ENCODE data around the gene PRKAA2.

PRKAA2 gene

DNA sequence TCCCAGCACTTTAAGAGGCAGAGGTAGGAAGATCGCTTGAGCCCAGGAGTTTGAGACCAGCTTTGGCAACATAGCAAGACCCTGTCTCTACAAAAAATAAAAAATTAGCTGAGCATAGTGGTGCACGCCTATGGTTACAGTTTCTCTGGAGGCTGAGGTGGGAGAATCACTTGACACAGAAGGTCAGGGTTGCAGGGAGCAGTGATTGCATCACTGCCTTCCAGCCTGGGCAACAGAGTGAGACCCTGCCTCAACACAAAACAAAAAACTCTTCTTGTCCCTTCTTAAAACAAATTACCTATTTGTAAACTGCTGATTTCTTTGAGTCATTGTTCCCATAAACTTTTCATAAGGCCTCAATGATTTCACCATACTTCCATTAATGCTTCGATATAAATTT is 18.7 kb downstream of the PRKAA2 start:
- Histone ChIP-seq H3K9ac (ENCODE audit: insufficient read length) (no peak overlapping the region), H3K9me3 (ENCODE audit: low read depth, low read length) (no peaks in the 10 kb centered on the region), H3K36me3 (ENCODE audit: insufficient read depth, low read length) (no peaks in the 10 kb centered on the region), H3K4me3 (no peak overlapping the region), H3K27ac (no peak overlapping the region)
- DNase-seq (ENCODE audit: low read depth, low spot score), result no peak
- TF ChIP-seq EZH2 (IDR thresholded peaks at IDR 0.05) (no peak), FOXP2 (optimal IDR thresholded peaks at IDR 0.05; ENCODE audit: control extremely low read depth, extremely low read length, insufficient read depth) (no peak), POLR2AphosphoS5 (IDR thresholded peaks at IDR 0.05; ENCODE audit: borderline replicate concordance, low read depth, low read length) (no peak)

GRCh38 chr1:56665384-56665783 is 20.3 kb downstream of the PRKAA2 start:
- Histone ChIP-seq H3K9me3 (ENCODE audit: low read depth, low read length) (no peaks in the 10 kb centered on the region), H3K27ac (no peak overlapping the region)
- DNase-seq (ENCODE audit: low read depth, low spot score), result no peak

GRCh38 chr1:56666112-56666608 is 21.0 kb downstream of the PRKAA2 start:
- DNase-seq (ENCODE audit: low read depth, low spot score), result no peak
- no peak overlapping the region for H3K9ac ChIP-seq (ENCODE audit: insufficient read length)
- H3K9me3 ChIP-seq (ENCODE audit: low read depth, low read length), result no peaks in the 10 kb centered on the region
- H3K4me3 ChIP-seq, result no peak overlapping the region
- TF ChIP-seq POLR2AphosphoS5 (IDR thresholded peaks at IDR 0.05; ENCODE audit: borderline replicate concordance, low read depth, low read length) (no peak), FOXP2 (optimal IDR thresholded peaks at IDR 0.05; ENCODE audit: control extremely low read depth, extremely low read length, insufficient read depth) (no peak), EZH2 (IDR thresholded peaks at IDR 0.05) (no peak)
- no peak overlapping the region for H3K27ac ChIP-seq
- H3K36me3 ChIP-seq (ENCODE audit: insufficient read depth, low read length), result no peaks in the 10 kb centered on the region

More at GRCh38 chr1:56665384-56665783, 20.3 kb downstream of the PRKAA2 start:
- H3K9ac ChIP-seq (ENCODE audit: insufficient read length), result no peak overlapping the region
- H3K4me3 ChIP-seq, result no peak overlapping the region
- TF ChIP-seq POLR2AphosphoS5 (IDR thresholded peaks at IDR 0.05; ENCODE audit: borderline replicate concordance, low read depth, low read length) (no peak), FOXP2 (optimal IDR thresholded peaks at IDR 0.05; ENCODE audit: control extremely low read depth, extremely low read length, insufficient read depth) (no peak), EZH2 (IDR thresholded peaks at IDR 0.05) (no peak)
- H3K36me3 ChIP-seq (ENCODE audit: insufficient read depth, low read length), result no peaks in the 10 kb centered on the region

DNA sequence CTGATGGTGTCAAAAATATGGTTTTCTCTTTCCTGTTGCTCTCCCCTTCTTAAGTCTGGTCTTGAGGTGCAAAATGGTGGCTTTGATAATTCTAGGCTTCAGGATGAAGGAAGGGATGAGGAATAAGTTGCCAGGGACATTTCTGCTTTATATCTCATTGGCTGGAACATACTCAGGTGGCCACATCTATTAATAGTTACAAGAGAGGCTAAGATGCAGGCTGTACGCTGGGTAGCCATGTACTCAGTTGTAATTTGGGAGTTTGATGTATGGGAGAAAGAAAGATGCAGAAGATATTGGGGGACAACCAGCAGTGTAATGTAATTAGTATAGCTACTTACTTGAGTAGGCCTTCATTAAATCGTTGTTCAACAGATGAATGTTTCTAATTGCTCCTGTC is 25.2 kb downstream of the PRKAA2 start:
- Histone ChIP-seq H3K27ac (no peak overlapping the region), H3K36me3 (ENCODE audit: insufficient read depth, low read length) (no peaks in the 10 kb centered on the region), H3K9me3 (ENCODE audit: low read depth, low read length) (no peaks in the 10 kb centered on the region), H3K4me3 (no peak overlapping the region), H3K9ac (ENCODE audit: insufficient read length) (no peak overlapping the region)
- no peak for DNase-seq (ENCODE audit: low read depth, low spot score)
- no peak for TF ChIP-seq FOXP2 (optimal IDR thresholded peaks at IDR 0.05; ENCODE audit: control extremely low read depth, extremely low read length, insufficient read depth)

DNA sequence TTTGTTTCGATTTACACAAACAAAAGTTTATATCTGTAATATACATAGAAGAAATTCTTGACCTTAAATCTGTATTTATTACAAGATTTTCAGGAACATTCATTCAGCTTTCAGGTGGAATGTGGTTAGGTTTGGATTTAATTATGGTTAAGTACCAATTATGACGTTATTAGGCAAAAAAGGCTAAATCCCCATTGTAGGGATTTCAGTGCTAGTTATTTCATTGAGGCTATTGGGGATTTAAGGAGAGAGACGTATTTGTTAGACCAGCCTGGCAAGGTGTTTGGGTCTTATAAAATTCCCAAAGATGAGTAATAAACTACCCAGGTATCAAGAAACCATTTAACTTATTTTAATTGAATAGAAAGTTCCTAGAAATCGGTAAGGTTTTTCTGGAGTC is 26.0 kb downstream of the PRKAA2 start:
- DNase-seq (ENCODE audit: low read depth, low spot score), result no peak
- Histone ChIP-seq H3K9me3 (ENCODE audit: low read depth, low read length) (no peaks in the 10 kb centered on the region), H3K4me3 (no peak overlapping the region), H3K27ac (no peak overlapping the region), H3K9ac (ENCODE audit: insufficient read length) (no peak overlapping the region), H3K36me3 (ENCODE audit: insufficient read depth, low read length) (no peaks in the 10 kb centered on the region)
- TF ChIP-seq POLR2AphosphoS5 (IDR thresholded peaks at IDR 0.05; ENCODE audit: borderline replicate concordance, low read depth, low read length) (no peak), EZH2 (IDR thresholded peaks at IDR 0.05) (no peak), FOXP2 (optimal IDR thresholded peaks at IDR 0.05; ENCODE audit: control extremely low read depth, extremely low read length, insufficient read depth) (no peak)

DNA sequence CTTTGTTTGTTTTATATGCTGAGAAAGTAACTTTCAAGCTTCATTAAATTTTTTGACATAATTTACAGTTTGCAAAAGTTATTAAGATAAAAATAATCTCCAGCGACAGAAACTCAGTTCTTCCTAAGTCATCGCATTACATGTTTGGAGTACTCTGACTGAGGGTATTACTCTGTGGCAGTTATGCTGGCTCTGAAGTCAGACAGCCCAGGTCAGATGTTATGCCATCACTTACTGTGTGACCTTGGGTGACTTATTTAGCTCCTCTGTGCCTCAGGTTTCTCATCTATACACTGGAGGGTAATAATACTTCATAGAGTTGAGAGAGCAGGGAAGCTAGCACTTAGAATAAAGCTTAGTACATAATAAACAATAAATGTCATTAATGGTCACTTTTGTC is 26.4 kb downstream of the PRKAA2 start:
- no peaks in the 10 kb centered on the region for H3K9me3 ChIP-seq (ENCODE audit: low read depth, low read length)
- H3K9ac ChIP-seq (ENCODE audit: insufficient read length), result no peak overlapping the region
- TF ChIP-seq POLR2AphosphoS5 (IDR thresholded peaks at IDR 0.05; ENCODE audit: borderline replicate concordance, low read depth, low read length), result no peak
- no peak for TF ChIP-seq FOXP2 (optimal IDR thresholded peaks at IDR 0.05; ENCODE audit: control extremely low read depth, extremely low read length, insufficient read depth)
- TF ChIP-seq EZH2 (IDR thresholded peaks at IDR 0.05), result no peak
- no peak overlapping the region for H3K27ac ChIP-seq
- no peaks in the 10 kb centered on the region for H3K36me3 ChIP-seq (ENCODE audit: insufficient read depth, low read length)
- no peak overlapping the region for H3K4me3 ChIP-seq
- no peak for DNase-seq (ENCODE audit: low read depth, low spot score)

DNA sequence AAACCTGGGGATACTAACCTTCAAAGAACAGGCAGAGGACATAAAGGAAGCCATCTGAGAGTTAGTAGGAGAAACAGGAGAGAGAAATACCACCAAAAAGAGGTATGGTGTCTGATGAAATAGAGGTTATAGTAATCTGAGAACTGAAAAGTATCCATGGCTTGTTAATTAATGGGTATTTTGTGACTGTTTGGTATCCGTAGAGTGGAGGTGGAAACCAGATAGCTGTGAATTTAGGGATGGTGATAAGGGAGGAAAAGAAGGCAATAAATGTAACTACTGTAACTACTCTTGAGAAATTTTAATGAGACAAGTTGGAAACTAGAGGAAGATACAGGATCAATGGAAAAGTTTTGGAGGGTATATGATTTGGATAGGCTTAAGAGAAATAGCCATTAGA is 27.5 kb downstream of the PRKAA2 start:
- Histone ChIP-seq H3K27ac (no peak overlapping the region), H3K4me3 (no peak overlapping the region), H3K9ac (ENCODE audit: insufficient read length) (no peak overlapping the region), H3K36me3 (ENCODE audit: insufficient read depth, low read length) (no peaks in the 10 kb centered on the region), H3K9me3 (ENCODE audit: low read depth, low read length) (no peaks in the 10 kb centered on the region)
- no peak for DNase-seq (ENCODE audit: low read depth, low spot score)
- TF ChIP-seq POLR2AphosphoS5 (IDR thresholded peaks at IDR 0.05; ENCODE audit: borderline replicate concordance, low read depth, low read length) (no peak), FOXP2 (optimal IDR thresholded peaks at IDR 0.05; ENCODE audit: control extremely low read depth, extremely low read length, insufficient read depth) (no peak), EZH2 (IDR thresholded peaks at IDR 0.05) (no peak)

DNA sequence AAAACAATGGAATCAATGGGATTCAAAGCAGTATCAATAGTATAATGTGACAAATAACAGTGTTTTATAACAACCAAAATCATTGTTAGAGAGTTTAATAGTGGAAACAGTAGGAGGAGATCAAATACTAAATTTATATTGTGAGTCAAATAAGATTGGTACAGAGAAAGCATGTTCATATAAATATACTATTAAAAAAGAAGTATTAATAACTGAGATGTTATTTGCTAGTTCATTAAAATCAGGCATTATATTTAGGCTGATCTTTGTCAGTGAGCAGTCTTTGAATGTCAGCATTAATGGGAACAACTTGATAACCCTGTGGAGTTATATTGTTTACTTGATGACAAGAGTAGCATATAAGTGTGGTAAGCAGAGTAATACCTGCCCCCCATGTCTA is 30.6 kb downstream of the PRKAA2 start:
- TF ChIP-seq EZH2 (IDR thresholded peaks at IDR 0.05) (no peak), FOXP2 (optimal IDR thresholded peaks at IDR 0.05; ENCODE audit: control extremely low read depth, extremely low read length, insufficient read depth) (no peak), POLR2AphosphoS5 (IDR thresholded peaks at IDR 0.05; ENCODE audit: borderline replicate concordance, low read depth, low read length) (no peak)
- no peak overlapping the region for H3K4me3 ChIP-seq
- H3K9me3 ChIP-seq (ENCODE audit: low read depth, low read length), result no peaks in the 10 kb centered on the region
- H3K36me3 ChIP-seq (ENCODE audit: insufficient read depth, low read length), result no peaks in the 10 kb centered on the region
- no peak overlapping the region for H3K27ac ChIP-seq
- no peak overlapping the region for H3K9ac ChIP-seq (ENCODE audit: insufficient read length)
- no peak for DNase-seq (ENCODE audit: low read depth, low spot score)

DNA sequence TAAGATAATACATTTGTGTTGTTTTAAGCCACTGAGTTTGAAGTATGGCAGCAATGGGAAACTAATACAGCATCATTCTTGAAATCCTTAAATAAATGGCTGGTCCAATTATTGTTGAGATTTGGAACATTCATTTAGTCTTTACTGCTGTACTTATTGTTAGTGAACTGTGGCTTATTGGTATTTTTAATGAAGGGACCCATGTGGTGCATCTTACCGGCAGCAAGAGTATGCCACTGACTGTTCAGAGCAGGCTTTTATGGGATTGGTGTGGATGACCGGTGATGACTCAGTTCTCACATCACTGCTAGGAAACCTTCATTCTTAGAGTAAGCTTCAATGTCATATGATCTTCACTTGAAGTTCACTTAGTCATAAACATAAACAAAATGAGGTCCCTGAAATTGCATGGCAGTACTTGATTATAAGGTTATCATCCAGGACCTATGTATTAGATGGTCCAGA is 31.5 kb downstream of the PRKAA2 start:
- Histone ChIP-seq H3K36me3 (ENCODE audit: insufficient read depth, low read length) (no peaks in the 10 kb centered on the region), H3K9ac (ENCODE audit: insufficient read length) (no peak overlapping the region), H3K4me3 (no peak overlapping the region), H3K27ac (no peak overlapping the region), H3K9me3 (ENCODE audit: low read depth, low read length) (no peaks in the 10 kb centered on the region)
- TF ChIP-seq FOXP2 (optimal IDR thresholded peaks at IDR 0.05; ENCODE audit: control extremely low read depth, extremely low read length, insufficient read depth), result no peak
- TF ChIP-seq POLR2AphosphoS5 (IDR thresholded peaks at IDR 0.05; ENCODE audit: borderline replicate concordance, low read depth, low read length), result no peak
- no peak for TF ChIP-seq EZH2 (IDR thresholded peaks at IDR 0.05)
- DNase-seq (ENCODE audit: low read depth, low spot score), result no peak

All from SK-N-MC (cell line).